ENCODE data around the gene NOS1. TPM values are rescaled to one million over a fixed set of nuclear protein-coding genes. Genes with fewer than 3 reads are reported as not detected.

Gene NOS1
- total and polyA plus RNA-seq, 2 of the 8 experiments (the other 6 are each of a cell fraction or from before 2014, with no cell fraction given), result 1.5 to 2.0 TPM

GRCh38 chr12:117294189-117294603 is 67.2 kb downstream of the NOS1 start (continued):
- TF ChIP-seq RAD21 (IDR thresholded peaks at IDR 0.05 in 1 of 2, conservative IDR thresholded peaks at IDR 0.05 in 1 of 2; ENCODE audit: low read depth in 2 of 2, low read length in 2 of 2) (no peak), SAP30 (IDR thresholded peaks at IDR 0.05; ENCODE audit: insufficient read depth, insufficient replicate concordance, low read length) (no peak), POLR2AphosphoS5 (IDR thresholded peaks at IDR 0.05; ENCODE audit: low read depth, low read length) (no peak), GABPA (IDR thresholded peaks at IDR 0.05; ENCODE audit: borderline replicate concordance, insufficient read depth, low read length) (no peak)

Data from H1 (cell line).